Loucy (cell line): ENCODE data around the gene EGR1.

Source experiments
- CTCF ChIP-seq: fragments of 200-600 bp; sonication (generic); conservative IDR thresholded peaks from 2 replicates; pipeline ENCODE4 v1.5.1; 2014; ENCODE audit warnings: mild to moderate bottlenecking, antibody characterized with exemption, low read length
- EZH2phosphoT487 ChIP-seq: fragments of 200-600 bp; IDR thresholded peaks from 2 replicates; pipeline ENCODE4 v1.6.1; 2018; ENCODE audit warnings: antibody characterized with exemption, mild to moderate bottlenecking, moderate library complexity, borderline replicate concordance

GRCh38 chr5:138491669-138492559 is 26.6 kb downstream of the EGR1 start:
- TF ChIP-seq CTCF (no peak), EZH2phosphoT487 (no peak)
